Putamen (tissue), 1 donor: ENCODE results near the gene ZNF141.
A peak's percentile ranks its signal among the peaks of the same experiment; 100 is the strongest.

Experiments used
- DNase-seq: peaks from one replicate; pipeline ENCODE4 v3.0.0-alpha.2; 2016; ENCODE audit warnings: low spot score

ZNF141 gene

GRCh38 chr4:337143-337931 is at the start of gene ZNF141:
Gene ZNF141 (plus strand): TSS chr4:337814. CDS start chr4:337984, 170 bp downstream.
- DNase-seq, result peak; percentile 98

DNA sequence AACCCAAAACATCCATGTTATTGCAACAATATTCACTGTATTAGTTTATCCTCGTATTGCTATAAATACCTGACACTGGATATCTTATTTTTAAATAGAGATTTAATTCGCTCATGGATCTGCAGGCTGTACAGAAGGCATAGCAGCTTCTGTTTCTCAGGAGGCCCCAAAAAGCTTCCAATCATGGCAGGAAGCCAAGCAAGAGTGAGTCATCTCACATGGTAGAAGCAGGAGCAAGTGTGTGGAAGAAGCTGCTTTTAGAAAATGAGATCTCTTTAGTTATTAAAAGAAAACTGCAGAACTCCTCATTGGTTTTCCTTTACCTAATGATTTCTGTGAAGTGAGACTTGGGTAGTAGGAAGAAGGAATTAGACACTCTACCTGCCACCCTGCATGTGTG is 48.7 kb upstream of the ZNF141 start:
- DNase-seq, result peak; percentile 53

GRCh38 chr4:294732-295131 is 42.9 kb upstream of the ZNF141 start:
- no peak for DNase-seq

- DNase-seq, result peak; percentile 51
These were observed 35.2 kb upstream of the ZNF141 start for GRCh38 chr4:302381-302780.

DNA sequence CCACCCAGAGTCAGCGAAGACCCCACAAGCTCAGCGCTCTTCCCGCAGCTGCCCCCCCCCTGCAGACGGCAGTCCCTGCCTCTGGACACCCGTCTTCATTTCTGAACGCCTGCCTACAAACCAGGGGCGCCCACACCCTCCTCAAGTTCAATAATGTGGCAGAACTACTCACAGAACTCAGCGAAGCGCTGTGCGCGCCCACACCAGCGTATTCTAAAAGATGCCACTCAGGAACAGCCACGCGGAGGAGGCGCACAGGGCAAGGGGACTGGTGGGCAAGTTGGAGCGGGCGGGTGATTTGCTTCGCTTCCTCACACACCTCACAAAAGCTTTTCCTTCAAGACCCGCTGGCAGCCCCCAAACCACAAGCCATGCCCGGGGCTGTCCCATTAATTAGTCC is 33.1 kb upstream of the ZNF141 start:
- peak; percentile 28 for DNase-seq

- peak; percentile 74 for DNase-seq
These were observed 32.5 kb upstream of the ZNF141 start, which contains the start of gene ZNF732 for GRCh38 chr4:304969-305680. Gene ZNF732 (minus strand): TSS chr4:305474. CDS start chr4:305310, 164 bp downstream.

DNA sequence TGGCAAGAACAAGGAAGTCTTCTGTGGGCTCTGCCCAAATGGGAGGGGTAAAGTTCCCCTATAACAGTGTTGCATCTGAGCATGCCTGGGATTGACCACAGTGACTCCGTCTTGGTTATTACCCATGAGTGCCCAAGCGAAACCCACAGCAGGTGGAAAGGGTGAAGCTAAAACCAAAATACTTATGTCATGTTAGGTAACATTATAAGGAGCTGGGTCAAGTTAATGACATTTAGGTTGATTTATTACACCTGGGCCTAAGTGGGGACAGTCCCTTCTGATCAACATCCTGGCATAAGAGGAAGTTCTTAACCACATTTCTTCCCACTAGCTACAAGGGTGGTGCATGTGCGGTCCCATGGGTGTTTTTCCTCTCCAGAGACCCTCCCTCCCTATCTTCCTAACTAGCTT is 31.1 kb upstream of the ZNF141 start:
- no peak for DNase-seq

DNA sequence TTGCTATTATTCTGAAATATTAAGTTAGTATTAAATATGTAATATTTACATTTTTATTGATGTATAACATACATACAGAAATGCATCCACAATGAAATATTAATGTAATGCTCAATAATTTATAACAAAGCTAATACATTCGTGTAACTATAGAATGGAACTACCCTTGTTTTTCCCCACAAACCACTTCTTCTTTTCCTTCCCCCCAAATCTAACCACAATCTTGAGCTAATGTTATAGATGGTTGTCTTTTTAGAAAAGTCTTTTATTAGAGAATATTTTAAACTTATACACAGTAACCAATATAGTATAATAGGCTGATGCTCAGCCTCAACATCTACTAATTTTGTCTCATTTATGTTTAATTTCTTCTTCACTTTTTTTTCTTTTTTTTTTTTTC is 27.8 kb upstream of the ZNF141 start:
- DNase-seq, result no peak

DNA sequence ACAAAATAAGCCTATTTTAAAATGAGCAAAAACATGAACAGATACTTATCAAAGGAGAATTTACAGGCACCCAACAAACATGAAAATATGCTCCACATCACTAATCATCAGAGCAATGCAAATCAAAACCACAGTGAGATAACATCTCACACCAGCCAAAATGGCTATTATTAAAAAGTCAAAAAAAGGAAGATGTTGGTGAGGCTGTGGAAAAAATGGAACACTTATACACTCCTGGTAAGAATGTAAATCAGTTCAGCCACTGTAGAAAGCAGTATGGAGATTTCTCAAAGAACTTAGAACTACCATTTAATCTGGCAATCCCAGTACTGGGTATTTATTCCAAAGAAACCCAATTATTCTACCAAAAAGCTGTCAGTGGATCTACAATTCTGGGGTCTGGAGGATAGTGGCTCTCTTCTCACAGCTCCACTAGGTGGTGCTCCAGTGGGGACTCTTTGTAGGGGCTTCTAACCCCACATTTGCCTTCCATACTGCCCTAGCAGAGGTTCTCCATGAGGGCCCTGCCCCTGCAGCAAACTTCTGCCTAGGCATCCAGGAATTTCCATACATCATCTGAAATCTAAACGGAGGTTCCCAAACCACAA is 23.2 kb upstream of the ZNF141 start:
- no peak for DNase-seq

- no peak for DNase-seq
These were observed 8.9 kb upstream of the ZNF141 start for GRCh38 chr4:328729-329128.

DNA sequence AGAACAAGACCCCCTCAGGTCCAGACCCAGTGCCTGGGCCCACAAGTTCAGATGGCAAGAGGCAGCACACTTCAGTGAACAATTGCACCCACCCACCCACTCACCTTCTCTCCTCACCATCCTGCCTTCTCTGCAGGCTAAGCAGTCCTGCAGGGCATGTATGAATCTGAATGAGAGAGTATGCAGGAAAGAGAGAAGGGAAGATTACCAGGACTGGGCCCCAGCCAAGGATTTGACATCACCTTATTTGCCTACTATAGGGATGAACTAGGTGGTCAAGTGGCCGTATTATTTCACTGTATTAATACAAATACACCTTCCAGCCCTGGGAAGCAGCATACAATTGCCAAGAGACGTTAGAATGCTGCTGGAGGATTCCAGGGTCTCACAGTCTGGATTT is 2.1 kb upstream of the ZNF141 start:
- DNase-seq, result no peak

GRCh38 chr4:336099-336892 is 1.3 kb upstream of the ZNF141 start:
- no peak for DNase-seq

- DNase-seq, result no peak
These were observed 796 bp upstream of the ZNF141 start for GRCh38 chr4:336893-337142.

DNA sequence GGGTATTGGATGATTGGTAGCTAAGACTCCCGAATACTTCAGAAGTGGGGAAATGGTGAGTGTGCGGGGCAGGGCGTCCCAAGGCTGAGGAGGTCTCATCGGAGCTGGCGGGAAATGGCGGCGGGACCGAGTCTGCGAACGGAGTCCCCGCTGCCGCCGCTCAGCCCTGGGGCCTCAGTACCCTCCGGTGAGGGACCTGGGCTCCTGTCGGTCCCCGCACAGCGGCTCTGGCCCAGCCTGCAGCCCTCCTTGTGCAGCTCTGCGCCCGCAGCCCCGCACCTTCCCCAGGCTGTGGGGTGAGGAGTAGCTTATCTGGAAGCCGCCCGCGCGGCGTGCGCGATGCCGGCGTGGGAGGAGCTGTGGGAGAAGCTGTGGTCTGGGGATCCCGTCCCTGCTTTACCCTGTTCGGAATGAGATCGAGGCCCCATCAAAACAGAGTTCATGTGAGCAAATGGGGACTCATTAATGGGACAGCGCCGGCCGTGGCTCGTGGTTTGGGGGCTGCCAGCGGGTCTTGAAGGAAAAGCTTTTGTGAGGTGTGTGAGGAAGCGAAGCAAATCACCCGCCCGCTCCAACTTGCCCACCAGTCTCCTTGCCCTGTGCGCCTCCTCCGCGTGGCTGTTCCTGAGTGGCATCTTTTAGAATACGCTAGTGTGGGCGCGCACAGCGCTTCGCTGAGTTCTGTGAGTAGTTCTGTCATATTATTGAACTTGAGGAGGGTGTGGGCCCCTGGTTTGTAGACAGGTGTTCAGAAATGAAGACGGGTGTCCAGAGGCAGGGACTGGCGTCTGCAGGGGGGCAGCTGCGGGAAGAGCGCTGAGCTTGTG is 531 bp downstream of the ZNF141 start:
- DNase-seq, result peak; percentile 47

DNA sequence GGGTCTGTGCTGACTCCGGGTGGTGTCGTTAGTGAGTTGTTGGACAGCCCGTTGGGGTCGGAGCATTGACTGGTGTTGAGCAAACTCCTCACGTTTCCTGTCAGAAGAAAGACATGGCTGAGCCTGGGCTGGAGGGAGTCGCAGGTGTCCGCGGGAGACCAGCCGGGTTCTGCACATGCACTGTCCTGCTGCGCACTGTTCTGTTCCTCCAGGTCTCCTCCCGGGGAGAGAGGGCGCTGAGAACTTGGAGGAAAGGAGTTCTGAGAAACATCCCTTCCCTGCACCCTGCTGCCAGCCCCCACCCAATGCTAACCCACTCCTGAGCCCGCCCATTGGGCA is 1.1 kb downstream of the ZNF141 start:
- DNase-seq, result no peak

GRCh38 chr4:340011-340410 is 2.4 kb downstream of the ZNF141 start:
- DNase-seq, result no peak

DNA sequence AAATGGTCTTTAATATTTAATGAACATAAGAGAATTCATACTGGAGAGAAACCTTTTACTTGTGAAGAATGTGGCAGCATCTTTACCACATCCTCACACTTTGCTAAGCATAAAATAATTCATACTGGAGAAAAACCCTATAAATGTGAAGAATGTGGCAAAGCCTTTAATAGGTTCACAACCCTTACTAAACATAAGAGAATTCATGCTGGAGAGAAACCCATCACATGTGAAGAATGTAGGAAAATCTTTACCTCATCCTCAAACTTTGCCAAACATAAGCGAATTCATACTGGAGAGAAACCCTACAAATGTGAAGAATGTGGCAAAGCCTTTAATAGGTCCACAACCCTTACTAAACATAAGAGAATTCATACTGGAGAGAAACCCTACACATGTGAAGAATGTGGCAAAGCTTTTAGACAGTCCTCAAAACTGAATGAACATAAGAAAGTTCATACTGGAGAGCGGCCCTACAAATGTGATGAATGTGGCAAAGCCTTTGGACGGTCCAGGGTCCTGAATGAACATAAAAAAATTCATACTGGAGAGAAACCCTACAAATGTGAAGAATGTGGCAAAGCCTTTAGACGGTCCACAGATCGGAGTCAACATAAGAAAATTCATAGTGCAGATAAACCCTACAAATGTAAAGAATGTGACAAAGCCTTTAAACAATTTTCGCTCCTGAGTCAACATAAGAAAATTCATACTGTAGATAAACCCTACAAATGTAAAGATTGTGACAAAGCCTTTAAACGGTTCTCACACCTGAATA is 35.6 kb downstream of the ZNF141 start:
- DNase-seq, result no peak

GRCh38 chr4:374298-375160 is 36.9 kb downstream of the ZNF141 start:
- no peak for DNase-seq

DNA sequence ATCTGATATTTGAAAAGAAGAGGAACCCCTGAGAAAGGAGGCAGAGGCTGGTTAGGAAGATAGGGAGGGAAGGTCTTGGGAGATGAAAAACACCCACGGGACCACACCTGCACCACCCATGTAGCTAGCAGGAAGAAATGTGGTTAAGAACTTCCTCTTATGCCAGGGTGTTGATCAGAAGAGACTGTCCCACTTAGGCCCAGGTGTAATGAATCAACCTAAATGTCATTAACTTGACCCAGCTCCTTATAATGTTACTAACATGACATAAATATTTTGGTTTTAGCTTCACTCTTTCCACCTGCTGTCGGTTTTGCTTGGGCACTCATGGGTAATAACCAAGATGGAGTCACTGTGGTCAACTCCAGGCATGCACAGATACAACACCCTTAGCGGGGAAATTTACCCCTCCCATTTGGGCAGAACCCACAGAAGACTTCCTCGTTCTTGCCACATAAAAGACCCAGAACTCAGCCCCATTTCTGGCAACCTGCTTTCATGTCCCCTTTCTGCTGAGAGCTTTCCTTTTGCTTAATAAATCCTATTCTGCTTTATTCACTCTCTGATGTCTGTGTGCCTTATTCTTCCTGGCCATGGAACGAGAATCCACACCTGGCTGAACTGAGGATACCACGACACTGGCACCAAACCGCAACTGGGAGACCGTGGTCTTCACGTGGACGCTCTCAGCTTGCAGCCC is 46.8 kb downstream of the ZNF141 start:
- DNase-seq, result no peak
